CD14-positive monocyte (primary cell): ENCODE results near the gene OLFML1. TPM values are rescaled to one million over a fixed set of nuclear protein-coding genes. Genes with fewer than 3 reads are reported as not detected.

Experiments
- DNase-seq, 3 donors: peaks; one replicate each; pipeline ENCODE4 v3.0.0-alpha.2; 2011 to 2022
- H2AFZ ChIP-seq: 2 replicates; pipeline ENCODE4 v1.6.0; 2012; ENCODE audit warnings: mild to moderate bottlenecking, low read depth, low read length, inconsistent platforms; ENCODE audit not compliant: insufficient read depth, poor library complexity, severe bottlenecking
- H3K27ac ChIP-seq, 2 donors: 1 replicate in 1 of 2; 2 replicates in 1 of 2; pipeline ENCODE4 v1.5.1; 2012 to 2013; ENCODE audit warnings: low read length in 2 of 2, control low read depth in 1 of 2, inconsistent platforms in 1 of 2, low read depth in 1 of 2, mild to moderate bottlenecking in 1 of 2
- H3K27me3 ChIP-seq, 2 donors: one replicate each; pipeline versions ENCODE4 v1.6.0 to v1.6.1; 2011 to 2013; ENCODE audit warnings: low read length in 2 of 2; ENCODE audit not compliant: control insufficient read depth in 2 of 2, insufficient read depth in 2 of 2
- H3K36me3 ChIP-seq, 2 donors: replicated peaks in 1 of 2; 1 replicate in 1 of 2; 2 replicates in 1 of 2; pipeline versions ENCODE4 v1.5.1 to v1.6.1; 2012 to 2013; ENCODE audit warnings: low read length in 2 of 2, control low read depth in 1 of 2, inconsistent platforms in 1 of 2, mild to moderate bottlenecking in 1 of 2; ENCODE audit not compliant: insufficient read depth in 2 of 2, control insufficient read depth in 1 of 2
- H3K4me1 ChIP-seq, 2 donors: 1 replicate in 1 of 2; 2 replicates in 1 of 2; pipeline versions ENCODE4 v1.5.1 to v1.6.1; 2012 to 2013; ENCODE audit warnings: low read length in 2 of 2, control low read depth in 1 of 2, inconsistent platforms in 1 of 2, mild to moderate bottlenecking in 1 of 2, moderate library complexity in 1 of 2; ENCODE audit not compliant: insufficient read depth in 2 of 2, control insufficient read depth in 1 of 2
- H3K4me2 ChIP-seq: replicated peaks from 2 replicates; pipeline ENCODE3; 2012; ENCODE audit warnings: low read length, moderate library complexity, mild to moderate bottlenecking; ENCODE audit not compliant: poor library complexity, severe bottlenecking; ENCODE audit errors: extremely low read depth
- H3K4me3 ChIP-seq, 3 experiments: fragments of 200-600 bp in 1 of 3; sonication (generic) in 1 of 3; replicated peaks in 1 of 3; 1 replicate in 2 of 3; 2 replicates in 1 of 3; pipeline ENCODE4 v1.5.1; 2011 to 2013; ENCODE audit warnings: low read length in 3 of 3, mild to moderate bottlenecking in 3 of 3, control low read depth in 2 of 3, low read depth in 2 of 3, inconsistent platforms in 1 of 3, moderate library complexity in 1 of 3
- H3K79me2 ChIP-seq: 2 replicates; pipeline ENCODE4 v1.6.0; 2012; ENCODE audit warnings: mild to moderate bottlenecking, control low read depth, inconsistent platforms, low read length, moderate library complexity; ENCODE audit not compliant: insufficient read depth
- H3K9ac ChIP-seq: 2 replicates; pipeline ENCODE4 v1.6.0; 2017; ENCODE audit warnings: low read length, mild to moderate bottlenecking; ENCODE audit not compliant: insufficient read depth, poor library complexity, severe bottlenecking
- H3K9me3 ChIP-seq, 2 donors: replicated peaks in 1 of 2; 1 replicate in 1 of 2; 2 replicates in 1 of 2; pipeline versions ENCODE4 v1.5.1 to v1.6.1; 2012 to 2013; ENCODE audit warnings: low read length in 2 of 2, control low read depth in 1 of 2; ENCODE audit not compliant: control insufficient read depth in 1 of 2, insufficient read depth in 1 of 2
- H4K20me1 ChIP-seq: 2 replicates; pipeline ENCODE4 v1.6.0; 2012; ENCODE audit warnings: mild to moderate bottlenecking, low read length, control low read depth, moderate library complexity; ENCODE audit not compliant: insufficient read depth
- H3K27ac Mint-ChIP-seq, 7 donors: one replicate each; pipeline ENCODE4 v1.8.0; 2020; ENCODE audit warnings: mild to moderate bottlenecking in 7 of 7, mixed read lengths in 7 of 7, moderate library complexity in 6 of 7, inconsistent platforms in 2 of 7
- H3K27me3 Mint-ChIP-seq, 3 donors: one replicate each; pipeline ENCODE4 v1.8.0; 2021 to 2022; ENCODE audit warnings: low read depth in 3 of 3, mild to moderate bottlenecking in 3 of 3, mixed read lengths in 3 of 3, moderate library complexity in 3 of 3, inconsistent platforms in 1 of 3
- H3K36me3 Mint-ChIP-seq, 2 donors: one replicate each; pipeline ENCODE4 v1.8.0; 2020; ENCODE audit warnings: mixed read lengths in 2 of 2, inconsistent platforms in 1 of 2, mild to moderate bottlenecking in 1 of 2
- H3K4me1 Mint-ChIP-seq: one replicate; pipeline ENCODE4 v1.8.0; 2020; ENCODE audit warnings: mild to moderate bottlenecking, mixed read lengths
- H3K4me3 Mint-ChIP-seq, 2 donors: one replicate each; pipeline ENCODE4 v1.8.0; 2020; ENCODE audit warnings: mild to moderate bottlenecking in 2 of 2, mixed read lengths in 2 of 2, moderate library complexity in 1 of 2
- H3K9me3 Mint-ChIP-seq, 7 donors: one replicate each; pipeline ENCODE4 v1.8.0; 2020 to 2022; ENCODE audit warnings: mixed read lengths in 7 of 7, mild to moderate bottlenecking in 6 of 7, moderate library complexity in 6 of 7, inconsistent platforms in 2 of 7
- WGBS: methylation state at CpG from one replicate; pipeline ENCODE4 v1.1.5; 2013; ENCODE audit warnings: missing lambda C conversion rate; ENCODE audit not compliant: insufficient coverage; 5-methylcytosine and 5-hydroxymethylcytosine counted together
- intact Hi-C, 2 donors: fragments of 100-400 bp; cut with micrococcal nuclease; formaldehyde crosslinking; loops; one replicate each; pipeline versions ENCODE4 v1.15.0 to v1.15.1; 2023
- polyA minus RNA-seq: library from RNA; depleted of rRNA, polyadenylated mRNA; stranded (reverse); fragments of >200 nt; gene quantifications from 2 replicates; pipeline ENCODE4 v1.2.3, GENCODE V29; 2012
- polyA plus RNA-seq, 3 donors: library from polyadenylated mRNA; depleted of rRNA in 1 of 3; unstranded in 2 of 3; stranded (reverse) in 1 of 3; fragments of 300-500 nt in 2 of 3; fragments of >200 nt in 1 of 3; fragmentation: Illumina TruSeq in 2 of 3; gene quantifications; 1 replicate in 2 of 3; 2 replicates in 1 of 3; pipeline ENCODE4 v1.2.3, GENCODE V29; 2012 to 2021
- total RNA-seq, 12 experiments: library from RNA in 1 of 12; stranded (reverse) in 1 of 12; fragments of 120-200 nt in 1 of 12; gene quantifications; one replicate each; pipeline ENCODE4 v1.2.4 and lab custom pipeline; 2013 to 2026; ENCODE audit warnings: mixed read lengths in 6 of 12, inconsistent platforms in 1 of 12
- TF ChIP-seq, protein P1 (sequence below): fragments of 200-600 bp; IDR thresholded peaks from one replicate; pipeline ENCODE4 v1.8.0; 2022; ENCODE audit warnings: antibody characterized with exemption, mild to moderate bottlenecking

The OLFML1 gene
- total RNA-seq (2013) = 0.04 TPM
- under 1 TPM in 2 of 3 donors, not detected in 1; 0.11 to 0.17 TPM for polyA plus RNA-seq
- polyA minus RNA-seq = not detected in 2 replicates
- 0 to 1.0 (median 0) reads per million in 11 experiments for total RNA-seq (lab: John Stamatoyannopoulos, UW)

DNA sequence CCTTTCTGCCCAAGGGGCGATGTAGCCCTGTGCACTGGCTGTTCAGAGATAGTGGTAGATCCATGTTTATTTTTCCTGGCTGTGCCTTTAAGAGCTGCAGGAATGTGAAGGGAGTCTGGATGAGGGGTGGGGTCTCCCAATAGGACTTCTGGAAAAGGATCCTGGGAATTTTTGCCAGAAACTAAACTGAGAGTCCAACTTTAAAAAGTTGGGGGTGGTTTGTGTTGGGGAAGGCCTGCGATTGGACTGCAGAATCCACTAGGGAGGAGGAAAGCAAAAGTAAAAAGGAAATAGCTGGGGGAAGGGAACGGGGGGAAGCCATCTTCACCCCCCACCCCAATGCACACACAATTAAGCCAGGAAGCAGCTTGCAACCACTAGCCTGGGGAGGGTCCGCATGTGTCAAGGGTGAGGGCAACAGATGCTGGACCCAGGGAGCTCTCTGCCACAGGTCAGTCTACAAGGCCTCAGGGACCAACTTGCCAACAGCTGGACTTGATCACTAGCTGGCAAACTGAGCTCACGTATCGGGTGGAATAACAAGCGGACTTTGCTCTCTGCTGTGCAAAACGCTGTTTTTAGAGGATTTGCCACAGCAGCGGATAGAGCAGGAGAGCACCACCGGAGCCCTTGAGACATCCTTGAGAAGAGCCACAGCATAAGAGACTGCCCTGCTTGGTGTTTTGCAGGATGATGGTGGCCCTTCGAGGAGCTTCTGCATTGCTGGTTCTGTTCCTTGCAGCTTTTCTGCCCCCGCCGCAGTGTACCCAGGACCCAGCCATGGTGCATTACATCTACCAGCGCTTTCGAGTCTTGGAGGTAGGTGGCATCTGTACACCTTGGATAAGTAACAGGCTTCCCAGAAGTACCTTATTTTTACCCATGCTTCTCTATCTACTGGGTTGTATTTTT, at the start of gene OLFML1:
OLFML1 (plus strand) TSS at position 321 of the 912 bp plus-strand sequence; CDS start at position 691, 370 bp downstream.
- H3K79me2 ChIP-seq = no peaks in the 10 kb centered on the region
- H3K9me3 ChIP-seq = no peaks in the 10 kb centered on the region
- no peak within 1 kb of the TSS for H2AFZ ChIP-seq
- intact Hi-C loops = no loop called here
- peaks cover 0 to 3% of the 10 kb centered on the region in 2 donors for H3K36me3 Mint-ChIP-seq
- H3K4me3 Mint-ChIP-seq = no peak within 1 kb of the TSS
- H3K27me3 Mint-ChIP-seq = peaks cover 0 to 5% (median 0%) of the 10 kb centered on the region in 3 donors
- no peak within 1 kb of the TSS for H3K4me2 ChIP-seq
- H3K9me3 Mint-ChIP-seq = no peaks in the 10 kb centered on the region
- TF ChIP-seq, protein P1, sequence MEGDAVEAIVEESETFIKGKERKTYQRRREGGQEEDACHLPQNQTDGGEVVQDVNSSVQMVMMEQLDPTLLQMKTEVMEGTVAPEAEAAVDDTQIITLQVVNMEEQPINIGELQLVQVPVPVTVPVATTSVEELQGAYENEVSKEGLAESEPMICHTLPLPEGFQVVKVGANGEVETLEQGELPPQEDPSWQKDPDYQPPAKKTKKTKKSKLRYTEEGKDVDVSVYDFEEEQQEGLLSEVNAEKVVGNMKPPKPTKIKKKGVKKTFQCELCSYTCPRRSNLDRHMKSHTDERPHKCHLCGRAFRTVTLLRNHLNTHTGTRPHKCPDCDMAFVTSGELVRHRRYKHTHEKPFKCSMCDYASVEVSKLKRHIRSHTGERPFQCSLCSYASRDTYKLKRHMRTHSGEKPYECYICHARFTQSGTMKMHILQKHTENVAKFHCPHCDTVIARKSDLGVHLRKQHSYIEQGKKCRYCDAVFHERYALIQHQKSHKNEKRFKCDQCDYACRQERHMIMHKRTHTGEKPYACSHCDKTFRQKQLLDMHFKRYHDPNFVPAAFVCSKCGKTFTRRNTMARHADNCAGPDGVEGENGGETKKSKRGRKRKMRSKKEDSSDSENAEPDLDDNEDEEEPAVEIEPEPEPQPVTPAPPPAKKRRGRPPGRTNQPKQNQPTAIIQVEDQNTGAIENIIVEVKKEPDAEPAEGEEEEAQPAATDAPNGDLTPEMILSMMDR = no peak
- no peaks in the 10 kb centered on the region for H3K27me3 ChIP-seq
- H3K4me3 ChIP-seq = no peak within 1 kb of the TSS
- H3K9ac ChIP-seq = no peak within 1 kb of the TSS
- H3K4me1 Mint-ChIP-seq = peaks cover 10% of the 10 kb centered on the region
- H3K27ac ChIP-seq = no peak within 1 kb of the TSS
- H3K36me3 ChIP-seq = no peaks in the 10 kb centered on the region
- peaks cover 11 to 13% of the 10 kb centered on the region in 2 donors for H3K4me1 ChIP-seq
- no peaks in the 10 kb centered on the region for H4K20me1 ChIP-seq
- 95% methylated on average over 13 of the region's 15 CpGs for WGBS
- DNase-seq = no peak
- H3K27ac Mint-ChIP-seq = no peak within 1 kb of the TSS

DNA sequence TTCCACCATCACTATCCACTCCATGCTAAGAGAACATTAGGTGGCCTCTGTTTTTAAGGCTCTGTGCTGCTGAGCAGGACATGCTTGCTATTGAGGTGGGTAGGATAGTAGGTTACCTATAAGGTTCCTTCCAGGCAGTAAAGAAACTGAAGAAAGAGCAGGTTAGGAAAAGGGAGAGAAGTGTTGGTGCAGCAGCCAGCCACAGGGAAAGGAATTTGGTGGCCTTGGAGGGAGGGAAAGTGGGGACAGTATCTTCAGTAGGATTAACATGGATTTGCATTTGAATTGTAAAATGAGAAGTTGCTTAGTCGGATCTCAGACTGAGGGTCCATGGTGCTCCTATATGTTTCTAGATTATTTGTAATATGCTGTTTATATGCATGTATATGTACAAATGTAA, 49.2 kb upstream of the OLFML1 start:
- H3K27ac ChIP-seq = peak overlapping the region in 1 of 2 donors; percentile 42
- H3K9me3 Mint-ChIP-seq = peaks cover 0 to 2% (median 0%) of the 10 kb centered on the region in 7 donors
- H3K4me3 ChIP-seq = peak overlapping the region in 1 of 3 experiments; percentile 26
- WGBS = no CpG with 5 or more reads among the region's 1 CpG
- H3K4me1 ChIP-seq = peaks cover 39 to 42% of the 10 kb centered on the region in 2 donors
- no peaks in the 10 kb centered on the region for H3K9me3 ChIP-seq
- H2AFZ ChIP-seq = no peak overlapping the region
- peaks cover 5 to 7% (median 7%) of the 10 kb centered on the region in 3 donors for H3K27me3 Mint-ChIP-seq
- H3K36me3 Mint-ChIP-seq = peaks cover 0 to 12% of the 10 kb centered on the region in 2 donors
- no peaks in the 10 kb centered on the region for H4K20me1 ChIP-seq
- TF ChIP-seq, protein P1 = no peak
- H3K27me3 ChIP-seq = no peaks in the 10 kb centered on the region
- no peaks in the 10 kb centered on the region for H3K36me3 ChIP-seq
- peaks cover 51% of the 10 kb centered on the region for H3K4me1 Mint-ChIP-seq
- H3K4me3 Mint-ChIP-seq = peak overlapping the region in 1 of 2 donors; percentile 63
- peak overlapping the region; percentile 30 for H3K4me2 ChIP-seq
- H3K79me2 ChIP-seq = no peaks in the 10 kb centered on the region
- intact Hi-C loops = no loop called here
- H3K9ac ChIP-seq = no peak overlapping the region
- no peak for DNase-seq
- H3K27ac Mint-ChIP-seq = peak overlapping the region in 3 of 7 donors; percentile 2 to 86 (median 46)
